GM12873 (cell line): ENCODE measurements around the gene TGFBR3.

Experiments
- CTCF ChIP-seq: IDR thresholded peaks from 2 replicates; pipeline ENCODE4 v1.5.1; 2012; ENCODE audit warnings: low read depth, mild to moderate bottlenecking, moderate library complexity, low read length, control low read depth; ENCODE audit not compliant: insufficient read depth; ENCODE audit errors: missing control alignments

TGFBR3 gene

GRCh38 chr1:91731815-91732214 is 154.1 kb downstream of the TGFBR3 start:
- no peak for TF ChIP-seq CTCF

- TF ChIP-seq CTCF = no peak
These were observed 154.9 kb downstream of the TGFBR3 start for GRCh38 chr1:91730801-91731732.

- TF ChIP-seq CTCF = no peak
These were observed 156.2 kb downstream of the TGFBR3 start for GRCh38 chr1:91729621-91730358.

- TF ChIP-seq CTCF = no peak
These were observed 158.2 kb downstream of the TGFBR3 start for GRCh38 chr1:91727763-91728162.

- TF ChIP-seq CTCF = no peak
These were observed 159.8 kb downstream of the TGFBR3 start for GRCh38 chr1:91725989-91726721.

GRCh38 chr1:91725618-91725988 is 160.3 kb downstream of the TGFBR3 start:
- TF ChIP-seq CTCF = no peak

GRCh38 chr1:91724644-91725043 is 161.3 kb downstream of the TGFBR3 start:
- no peak for TF ChIP-seq CTCF
